Sigmoid colon (tissue), 4 donors: ENCODE results near the gene METTL27.

ENCODE experiments used
- EP300 ChIP-seq, 4 donors: sonication (generic); formaldehyde crosslinking; IDR thresholded peaks; one replicate each; pipeline ENCODE4 v1.6.1; 2017; ENCODE audit warnings: antibody characterized with exemption in 4 of 4
- POLR2A ChIP-seq, 2 donors: fragments of 450-650 bp; IDR thresholded peaks; one replicate each; pipeline ENCODE4 v1.6.1; 2016; ENCODE audit warnings: antibody characterized with exemption in 2 of 2, mild to moderate bottlenecking in 2 of 2, moderate library complexity in 2 of 2
- POLR2AphosphoS5 ChIP-seq, 4 donors: sonication (generic); formaldehyde crosslinking; IDR thresholded peaks; one replicate each; pipeline ENCODE4 v1.6.1; 2017; ENCODE audit warnings: antibody characterized with exemption in 4 of 4

- TF ChIP-seq POLR2AphosphoS5 (IDR thresholded peaks at IDR 0.05) (no peak), POLR2A (IDR thresholded peaks at IDR 0.05) (no peak), EP300 (IDR thresholded peaks at IDR 0.05) (no peak)
These were observed 2.6 kb upstream of the METTL27 start for GRCh38 chr7:73844848-73845460.
